T-helper 1 cell (primary cell): ENCODE data around the gene AGPAT2.

Experiments used
- DNase-seq, 5 donors: peaks; one replicate each; pipeline ENCODE4 v3.0.0-alpha.2; 2012 to 2020

AGPAT2 gene

GRCh38 chr9:136687721-136688223 is 515 bp upstream of the AGPAT2 start:
- DNase-seq = no peak

DNA sequence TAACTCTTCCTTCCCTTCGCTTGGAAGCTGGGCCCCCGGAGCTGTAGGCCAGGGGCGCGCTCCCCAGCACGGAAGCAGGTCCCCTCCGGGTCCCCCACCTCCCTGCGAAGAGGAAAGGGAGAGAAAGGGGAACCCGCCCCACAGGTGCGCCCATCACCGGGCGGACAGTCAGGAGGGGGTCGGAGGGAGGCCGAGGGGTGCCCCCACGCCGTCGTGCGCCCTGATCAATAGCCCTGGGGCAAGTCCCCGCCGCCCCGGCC is 793 bp downstream of the AGPAT2 start:
- no peak for DNase-seq

DNA sequence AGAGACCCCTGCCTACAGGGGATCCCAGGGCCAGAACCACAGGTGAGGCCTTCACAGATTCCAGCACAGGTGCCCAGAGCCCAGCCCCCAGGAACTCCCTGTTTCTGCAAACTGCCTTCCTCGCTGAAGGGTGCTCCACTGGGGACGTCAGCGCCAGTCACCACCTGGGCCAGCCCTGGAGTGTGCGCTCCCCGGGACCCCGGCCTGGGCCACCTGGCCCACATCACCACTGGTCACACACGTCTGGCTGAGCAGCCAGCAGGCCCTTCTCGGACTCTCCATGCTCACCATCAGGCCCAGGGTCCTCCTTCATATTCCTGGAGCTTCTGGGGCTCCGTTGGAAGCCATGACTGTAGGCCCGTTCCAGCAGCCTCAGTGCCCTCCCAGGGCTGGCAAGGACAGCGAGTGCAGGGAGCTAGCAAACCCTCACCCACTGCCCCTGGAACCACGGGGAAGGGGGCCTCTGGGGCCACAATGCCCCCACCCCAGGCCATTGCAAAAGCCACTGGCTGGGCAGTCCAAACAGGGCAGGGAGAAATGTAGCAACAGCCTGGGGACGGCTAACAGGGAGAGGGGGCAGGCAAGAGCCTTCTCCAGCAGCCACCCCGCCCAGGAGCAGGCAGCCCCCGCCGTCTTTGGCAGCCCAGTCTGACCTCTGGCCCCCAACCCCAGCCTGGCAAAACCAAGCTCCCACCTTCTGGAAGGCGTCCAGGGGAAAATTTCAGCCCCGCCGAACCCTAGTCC is 1.3 kb downstream of the AGPAT2 start:
- no peak for DNase-seq

- no peak for DNase-seq
Observed at GRCh38 chr9:136685216-136685615, 2.0 kb downstream of the AGPAT2 start.

GRCh38 chr9:136684799-136685198 is 2.5 kb downstream of the AGPAT2 start:
- no peak for DNase-seq

- no peak for DNase-seq
Observed at GRCh38 chr9:136684339-136684738, 2.9 kb downstream of the AGPAT2 start.

DNA sequence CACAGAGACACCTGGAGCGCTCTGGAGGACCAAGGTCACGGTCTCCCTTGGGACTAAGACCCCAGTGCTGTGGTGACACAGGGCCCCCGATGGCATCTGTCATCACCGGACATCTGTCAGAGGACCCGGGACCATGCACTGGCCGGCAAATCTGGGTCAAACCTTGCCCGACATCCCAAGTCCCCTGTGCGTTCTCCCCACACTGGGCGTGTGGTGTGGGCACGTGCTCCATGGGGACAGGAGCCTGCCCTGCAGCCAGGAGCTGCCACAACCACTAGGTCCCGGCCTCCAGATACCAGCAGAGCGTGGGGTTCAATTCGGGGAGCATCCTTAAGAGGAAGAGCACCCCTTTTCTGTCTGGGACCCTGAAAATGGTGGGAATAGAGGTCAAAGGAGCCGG is 3.5 kb downstream of the AGPAT2 start:
- no peak for DNase-seq

GRCh38 chr9:136683173-136683745 is 4.0 kb downstream of the AGPAT2 start:
- no peak for DNase-seq

DNA sequence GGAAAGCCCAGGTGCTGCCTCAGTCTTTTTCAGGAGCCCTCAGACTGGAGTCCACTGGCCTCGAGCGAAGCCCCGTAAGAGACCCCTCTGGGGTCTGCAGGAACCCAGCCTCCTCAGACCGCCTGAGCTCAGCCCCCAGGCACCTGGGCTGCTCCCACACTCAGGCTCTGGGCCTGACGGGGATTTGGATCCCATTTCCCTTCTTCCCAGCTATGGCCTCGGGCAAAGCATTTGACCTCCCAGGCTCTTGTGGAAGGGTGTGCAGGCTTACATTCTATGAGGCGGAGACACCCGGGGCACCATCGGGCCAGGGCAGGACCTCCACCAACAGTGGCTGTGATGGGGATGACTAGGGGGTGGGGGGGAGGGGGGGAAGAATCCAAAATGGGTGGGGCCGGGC is 4.5 kb downstream of the AGPAT2 start:
- no peak for DNase-seq

DNA sequence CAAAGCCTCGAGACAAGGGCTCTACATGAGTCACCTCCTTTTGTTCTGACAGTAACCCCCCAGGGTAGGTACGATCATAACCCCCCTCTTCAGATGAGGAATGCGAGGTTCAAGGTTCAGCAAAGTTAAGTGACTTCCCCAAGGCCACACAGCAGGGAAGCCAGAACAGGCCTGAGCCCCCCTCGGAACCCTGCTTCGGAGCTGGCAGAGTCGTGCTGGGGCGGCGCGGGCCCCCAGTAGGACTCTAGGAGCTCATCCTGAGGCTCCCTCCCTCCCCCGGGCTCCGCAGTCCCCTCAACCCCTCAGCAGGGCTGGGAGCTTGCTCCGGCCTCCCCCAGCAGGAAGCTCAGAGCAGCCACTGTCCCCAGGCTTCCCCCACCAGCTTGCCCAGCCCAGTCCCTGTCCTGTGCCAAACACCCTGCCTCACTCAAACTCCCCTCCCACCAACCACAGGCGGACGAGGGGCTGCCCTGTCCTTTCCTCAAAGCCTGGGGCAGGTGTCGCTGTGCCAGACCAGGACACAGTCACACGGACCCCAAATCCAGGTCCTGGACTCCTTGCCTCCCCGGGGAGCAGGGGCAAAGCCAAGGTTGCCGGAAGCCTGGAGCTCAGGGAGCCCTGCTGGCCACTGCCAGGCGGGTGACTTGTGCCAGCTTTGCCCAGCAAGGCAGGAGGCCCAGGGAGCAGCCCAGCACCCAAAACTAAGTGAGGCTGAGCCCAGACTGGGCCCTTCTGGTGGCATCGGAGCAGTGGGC is 5.1 kb downstream of the AGPAT2 start:
- no peak for DNase-seq

DNA sequence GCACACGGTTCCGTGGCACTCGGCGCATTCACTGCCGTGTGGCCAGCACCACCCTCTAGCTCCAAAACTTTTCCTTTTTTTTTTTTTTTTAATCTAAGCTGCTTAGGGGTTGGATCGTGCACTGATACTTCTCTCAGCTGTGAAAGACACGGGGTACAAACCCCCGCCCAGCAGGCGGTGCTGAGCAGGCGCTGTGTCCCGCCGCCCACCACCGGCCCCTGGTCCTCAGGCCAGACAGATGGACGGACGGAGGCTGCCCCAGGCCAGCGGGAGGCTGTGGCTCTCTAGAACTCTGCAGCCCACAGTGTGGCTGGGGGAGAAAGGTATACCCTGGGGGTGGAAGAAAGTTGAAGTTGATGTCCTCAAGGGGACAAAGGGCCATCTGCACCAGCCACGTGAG is 6.2 kb downstream of the AGPAT2 start:
- DNase-seq = no peak

- no peak for DNase-seq
Observed at GRCh38 chr9:136679431-136679941, 7.8 kb downstream of the AGPAT2 start.

GRCh38 chr9:136678624-136679023 is 8.6 kb downstream of the AGPAT2 start:
- DNase-seq = no peak

GRCh38 chr9:136678034-136678433 is 9.2 kb downstream of the AGPAT2 start:
- DNase-seq = no peak

DNA sequence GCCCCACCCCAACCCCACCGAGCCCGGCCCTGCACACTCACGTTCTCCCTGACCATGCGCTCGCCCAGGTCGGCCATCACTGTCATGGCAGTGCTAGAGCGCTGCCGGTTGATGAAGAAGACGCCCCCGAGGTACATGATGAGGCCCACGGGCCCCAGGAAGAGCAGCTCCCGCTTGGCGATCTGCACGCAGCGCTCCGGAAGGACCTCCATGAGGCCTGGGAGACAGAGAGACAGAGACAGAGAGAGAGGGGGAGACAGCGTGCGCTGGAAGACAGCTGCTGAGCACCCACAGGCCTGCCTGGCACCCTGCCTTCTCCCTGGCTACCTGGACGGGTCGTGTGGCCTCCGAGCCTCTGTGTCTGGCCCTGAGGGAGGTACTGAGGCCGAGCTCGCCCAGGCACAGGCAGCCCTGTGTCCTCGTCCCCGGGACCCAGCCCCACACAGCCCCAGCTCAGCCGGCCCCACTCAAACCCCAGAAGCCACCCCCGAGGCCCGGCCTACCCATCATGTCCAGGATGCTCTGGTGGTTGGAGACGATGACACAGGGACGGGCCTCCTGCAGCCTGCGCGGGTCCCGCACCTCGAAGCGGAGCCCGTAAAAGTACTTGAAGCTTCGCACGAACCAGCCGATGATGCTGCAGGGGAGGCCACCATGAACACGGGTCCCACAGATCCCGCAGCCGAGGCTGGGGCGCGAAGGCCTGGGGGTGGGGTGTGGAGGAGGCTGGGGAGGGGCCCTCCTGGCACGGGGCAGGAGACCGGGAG is 10.2 kb downstream of the AGPAT2 start:
- DNase-seq = no peak

- DNase-seq = no peak
Observed at GRCh38 chr9:136676297-136676794, 10.9 kb downstream of the AGPAT2 start.

DNA sequence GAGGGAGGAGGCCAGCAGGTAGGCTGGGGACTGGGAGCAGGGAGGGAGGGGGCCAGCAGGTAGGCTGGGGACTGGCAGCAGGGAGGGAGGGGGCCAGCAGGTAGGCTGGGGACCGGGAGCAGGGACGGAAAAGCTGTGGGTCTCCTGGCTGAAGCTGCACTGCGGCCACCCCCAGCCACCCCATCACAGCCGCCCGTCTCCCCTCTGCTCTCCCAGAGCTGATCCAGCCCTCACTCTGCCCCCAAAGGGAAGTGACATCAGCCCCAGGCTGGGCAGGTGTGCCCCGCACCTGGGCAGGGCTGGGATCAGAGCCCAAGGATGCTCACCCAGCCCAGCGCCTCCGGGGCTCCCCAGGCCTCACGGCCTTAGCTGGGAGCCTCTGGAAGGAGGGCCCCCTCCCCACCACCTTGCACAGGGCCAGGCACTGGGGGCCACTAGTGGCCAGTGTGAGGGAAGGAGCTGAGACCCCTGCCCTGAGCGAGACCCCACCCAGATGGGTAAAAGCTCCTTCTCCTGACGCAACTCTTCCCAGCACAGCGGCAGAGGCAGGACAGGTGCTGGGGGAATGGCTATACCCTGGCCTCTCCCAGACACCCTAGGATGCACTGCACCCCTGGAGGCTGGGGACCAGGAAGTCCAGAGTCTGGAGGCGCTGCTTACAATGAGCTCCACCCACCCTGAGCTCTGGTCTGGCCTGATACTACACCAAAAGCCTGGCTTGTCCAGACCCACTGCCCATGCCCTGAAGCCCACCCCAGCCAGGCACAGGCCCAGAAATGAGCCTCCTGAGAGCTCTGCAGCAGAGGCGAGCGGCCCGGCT is 11.6 kb downstream of the AGPAT2 start:
- DNase-seq = no peak

DNA sequence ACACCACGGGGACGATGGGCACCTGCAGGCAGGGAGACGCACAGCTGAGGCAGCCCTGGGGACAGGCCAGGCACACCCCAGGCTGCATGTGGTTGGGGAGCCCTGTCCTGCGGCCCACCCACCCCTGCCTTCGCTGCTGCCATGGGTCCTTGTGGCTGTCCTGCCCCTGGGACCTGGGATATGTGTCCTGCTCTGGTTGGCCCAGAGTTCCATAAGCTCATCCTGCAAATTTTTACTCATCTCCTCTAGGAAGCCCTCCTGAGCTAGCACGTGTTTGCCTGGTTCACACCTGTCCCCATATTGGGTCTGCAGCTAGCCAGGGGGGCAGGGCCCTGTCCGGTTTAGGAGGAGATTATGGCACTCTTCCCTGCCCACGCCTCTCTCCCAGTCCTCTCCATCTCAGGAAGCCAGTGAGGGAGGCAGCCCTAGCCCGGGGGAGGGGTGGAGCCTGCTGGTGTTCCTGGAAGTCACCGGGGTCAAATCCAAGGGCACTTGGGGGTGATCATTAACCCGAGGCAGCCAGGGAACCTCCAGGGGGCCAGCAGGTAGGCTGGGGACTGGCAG is 12.4 kb downstream of the AGPAT2 start:
- no peak for DNase-seq

DNA sequence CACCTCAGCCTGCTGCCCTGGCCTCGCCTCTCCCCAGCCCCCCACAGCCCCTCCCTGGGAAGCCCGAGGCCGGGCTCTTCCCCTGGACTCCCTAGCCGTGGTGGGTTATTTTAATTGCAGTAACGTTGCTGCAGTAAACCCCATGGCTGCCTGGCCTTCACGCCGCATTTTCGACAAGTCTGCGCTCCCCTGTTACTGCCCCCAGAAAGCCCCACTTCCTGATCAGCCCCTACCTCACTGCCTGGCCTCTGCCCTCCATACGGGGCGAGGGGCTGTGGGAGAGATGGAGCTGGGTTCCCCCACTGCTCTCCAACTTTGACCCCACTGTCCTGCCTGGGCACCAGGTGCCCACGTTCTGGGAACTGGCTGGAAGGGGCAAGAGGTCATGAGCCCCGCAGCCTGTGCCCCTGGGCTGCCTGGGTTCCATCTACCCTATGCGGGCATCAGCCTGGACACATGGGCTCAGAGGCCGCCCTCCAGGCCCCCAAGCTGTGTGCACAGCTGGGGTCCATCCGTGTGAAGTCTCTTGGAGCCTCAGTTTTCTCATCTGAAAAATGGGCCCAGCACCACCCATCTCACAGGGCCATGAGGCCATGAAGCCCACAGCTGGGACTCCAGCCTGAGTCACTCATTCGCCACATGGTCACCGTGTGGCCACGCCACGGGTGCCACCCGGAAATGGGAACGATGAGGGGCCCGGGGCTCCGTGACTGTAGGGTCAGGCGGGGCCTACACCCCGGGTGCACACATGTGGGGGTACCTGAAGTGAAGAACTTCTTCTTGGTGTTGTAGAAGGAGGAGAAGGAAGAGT is 13.1 kb downstream of the AGPAT2 start:
- no peak for DNase-seq

- DNase-seq = no peak
Observed at GRCh38 chr9:136673088-136673974, 13.9 kb downstream of the AGPAT2 start.
